Adrenal gland (tissue), 12 donors: Measurements from ENCODE around the gene SUSD3. TPM values are rescaled to one million over a fixed set of nuclear protein-coding genes. Genes with fewer than 3 reads are reported as not detected.
A peak's percentile ranks its signal among the peaks of the same experiment; 100 is the strongest.

Experiments
- DNase-seq, 7 donors: peaks; one replicate each; pipeline ENCODE4 v3.0.0-alpha.2; 2019 to 2020
- H3K27ac ChIP-seq, 5 donors: fragments of 200-600 bp; sonication (generic) in 4 of 5; 1 replicate in 3 of 5; 2 replicates in 2 of 5; pipeline versions ENCODE4 v1.5.1 to v1.8.0; 2016 to 2020; ENCODE audit warnings: mild to moderate bottlenecking in 1 of 5
- H3K27me3 ChIP-seq: fragments of 200-600 bp; 2 replicates; pipeline ENCODE4 v1.8.0; 2021
- H3K36me3 ChIP-seq, 2 donors: fragments of 200-600 bp; replicated peaks in 1 of 2; 1 replicate in 1 of 2; 2 replicates in 1 of 2; pipeline versions ENCODE4 v1.5.1 to v1.8.0; 2018 to 2022
- H3K4me1 ChIP-seq, 2 donors: fragments of 200-600 bp; replicated peaks in 1 of 2; 1 replicate in 1 of 2; 2 replicates in 1 of 2; pipeline versions ENCODE4 v1.5.1 to v1.8.0; 2018 to 2021
- H3K4me3 ChIP-seq, 4 donors: fragments of 200-600 bp; sonication (generic) in 3 of 4; one replicate each; pipeline ENCODE4 v1.5.1; 2016 to 2018
- H3K9me3 ChIP-seq, 3 donors: fragments of 200-600 bp; sonication (generic) in 1 of 3; replicated peaks in 1 of 3; 1 replicate in 2 of 3; 2 replicates in 1 of 3; pipeline versions ENCODE4 v1.5.1 to v1.8.0; 2016 to 2021
- CTCF ChIP-seq, 6 experiments: fragments of 450-650 bp in 4 of 6; fragments of 200-600 bp in 2 of 6; sonication (generic) in 1 of 6; IDR thresholded peaks; 1 replicate in 5 of 6; 2 replicates in 1 of 6; pipeline versions ENCODE4 v1.5.1 to v1.8.0; 2016 to 2021; ENCODE audit warnings: antibody characterized with exemption in 6 of 6, mild to moderate bottlenecking in 2 of 6, moderate library complexity in 1 of 6
- POLR2A ChIP-seq, 2 donors: fragments of 450-650 bp; IDR thresholded peaks; one replicate each; pipeline ENCODE4 v1.6.1; 2017; ENCODE audit warnings: antibody characterized with exemption in 2 of 2, mild to moderate bottlenecking in 2 of 2, moderate library complexity in 1 of 2
- WGBS, 4 donors: extraction: QIAGEN DNeasy Blood & Tissue Kit in 2 of 4; methylation state at CpG; one replicate each; pipeline versions ENCODE4 v1.1.5 to v1.1.7; 2013 to 2017; 5-methylcytosine and 5-hydroxymethylcytosine counted together
- intact Hi-C, 2 donors: fragments of 100-400 bp; cut with DNase I; formaldehyde crosslinking; loops; one replicate each; pipeline versions ENCODE4 v1.14.1 to v1.15.0; 2022 to 2023
- polyA plus RNA-seq, 3 donors: library from polyadenylated mRNA; stranded (reverse); fragments of 200-250 nt in 2 of 3; fragments of 350-450 nt in 1 of 3; fragmentation: Illumina TruSeq in 1 of 3; extraction: RNeasy Lipid Tissue Mini Kit (QIAGEN cat#74804) in 1 of 3; gene quantifications; one replicate each; pipeline ENCODE4 v1.2.3, GENCODE V29; 2013 to 2014
- total RNA-seq, 9 donors: library from RNA; depleted of rRNA in 4 of 9; stranded (reverse); fragments of >200 nt in 4 of 9; fragments of 120-200 nt in 1 of 9; fragmentation: NEBNext Ultra II Directional in 1 of 9; extraction: Animal tissue kit (Norgen Biotek cat#: 25700) in 1 of 9; gene quantifications; one replicate each; pipeline versions ENCODE4 v1.1.0 to v1.2.4, GENCODE V29; 2013 to 2023
- donor health status: healthy with polysubstance abuse.
- donor health status: Bipolar disorder and iron deficiency.
- donor health status: DM: yes; HTN: yes; CAD: no.
- donor health status: DM: no; HTN: no; CAD: no.
- donor health status: DM: no; HTN: no; CAD: no.
- donor health status: DM: yes; HTN: yes; CAD: no.

SUSD3 gene
- total and polyA plus RNA-seq, 12 donors = 0.60 to 4.9 (median 2.7) TPM

GRCh38 chr9:93053781-93054331, 4.6 kb upstream of the SUSD3 start:
- no peak for DNase-seq
- Histone ChIP-seq H3K27ac (no peak overlapping the region), H3K4me3 (no peak overlapping the region), H3K4me1 (peaks cover 5 to 14% of the 10 kb centered on the region in 2 donors), H3K27me3 (no peaks in the 10 kb centered on the region), H3K9me3 (no peaks in the 10 kb centered on the region), H3K36me3 (no peaks in the 10 kb centered on the region)
- TF ChIP-seq CTCF (IDR thresholded peaks at IDR 0.05) (no peak), POLR2A (IDR thresholded peaks at IDR 0.05) (no peak)
- intact Hi-C loops = no loop called here
- 88 to 93% (median 92%) methylated on average over 5 of the region's 5 CpGs for WGBS, 4 donors

- Histone ChIP-seq H3K27me3 (no peaks in the 10 kb centered on the region), H3K4me1 (peaks cover 8 to 19% of the 10 kb centered on the region in 2 donors), H3K27ac (no peak overlapping the region), H3K4me3 (no peak overlapping the region), H3K36me3 (no peaks in the 10 kb centered on the region), H3K9me3 (no peaks in the 10 kb centered on the region)
- TF ChIP-seq CTCF (IDR thresholded peaks at IDR 0.05) = no peak
- no peak for TF ChIP-seq POLR2A (IDR thresholded peaks at IDR 0.05)
- no peak for DNase-seq
- WGBS, 4 donors = 83 to 90% (median 83%) methylated on average over 11 of the region's 11 CpGs
- intact Hi-C loops = no loop called here
Measured at GRCh38 chr9:93054758-93055704, 3.5 kb upstream of the SUSD3 start.

- Histone ChIP-seq H3K4me3 (no peak overlapping the region), H3K9me3 (no peaks in the 10 kb centered on the region), H3K4me1 (peaks cover 11% of the 10 kb centered on the region in 2 donors), H3K27me3 (no peaks in the 10 kb centered on the region), H3K36me3 (no peaks in the 10 kb centered on the region), H3K27ac (no peak overlapping the region)
- intact Hi-C loops = no loop called here
- WGBS, 4 donors = 84 to 100% (median 90%) methylated on average over 7 to 8 of the region's 8 CpGs
- no peak for TF ChIP-seq CTCF (IDR thresholded peaks at IDR 0.05)
- TF ChIP-seq POLR2A (IDR thresholded peaks at IDR 0.05) = no peak
- DNase-seq = no peak
Measured at GRCh38 chr9:93057042-93057702, 1.3 kb upstream of the SUSD3 start.

- Histone ChIP-seq H3K27ac (peak overlapping the region in 1 of 5 donors; percentile 43), H3K36me3 (no peaks in the 10 kb centered on the region), H3K4me1 (peaks cover 11% of the 10 kb centered on the region in 2 donors), H3K27me3 (no peaks in the 10 kb centered on the region), H3K4me3 (no peak overlapping the region), H3K9me3 (no peaks in the 10 kb centered on the region)
- 54 to 71% (median 71%) methylated on average over 9 to 14 of the region's 14 CpGs for WGBS, 4 donors
- intact Hi-C loops = no loop called here
- no peak for DNase-seq
- no peak for TF ChIP-seq POLR2A (IDR thresholded peaks at IDR 0.05)
Measured at GRCh38 chr9:93057703-93058354, 672 bp upstream of the SUSD3 start.
